Thoracic aorta (tissue), 2 donors: ENCODE results near the gene TRAF5. TPM values are rescaled to one million over a fixed set of nuclear protein-coding genes. Genes with fewer than 3 reads are reported as not detected.
A peak's percentile ranks its signal among the peaks of the same experiment; 100 is the strongest.

Source experiments
- ATAC-seq: fragments of 150-250 bp; one replicate; pipeline ENCODE4 v1.8.0; 2017; ENCODE audit warnings: low read depth; ENCODE audit not compliant: insufficient number of reproducible peaks, low FRiP score
- DNase-seq: peaks from one replicate; pipeline ENCODE4 v3.0.0-alpha.2; 2020; ENCODE audit warnings: low spot score
- H3K27ac ChIP-seq, 2 donors: fragments of 200-600 bp; sonication (generic); 1 replicate in 1 of 2; 2 replicates in 1 of 2; pipeline ENCODE4 v1.5.1; 2016; ENCODE audit warnings: mild to moderate bottlenecking in 2 of 2, moderate library complexity in 2 of 2
- H3K27me3 ChIP-seq: fragments of 200-600 bp; sonication (generic); replicated peaks from 2 replicates; pipeline ENCODE4 v1.6.0; 2016; ENCODE audit warnings: mild to moderate bottlenecking; ENCODE audit not compliant: insufficient read depth
- H3K36me3 ChIP-seq: fragments of 200-600 bp; sonication (generic); one replicate; pipeline ENCODE4 v1.5.1; 2016
- H3K4me1 ChIP-seq, 2 donors: fragments of 200-600 bp; sonication (generic); 1 replicate in 1 of 2; 2 replicates in 1 of 2; pipeline versions ENCODE4 v1.5.1 to v1.6.0; 2016; ENCODE audit warnings: low read depth in 2 of 2, mild to moderate bottlenecking in 1 of 2; ENCODE audit not compliant: control insufficient read depth in 1 of 2
- H3K4me3 ChIP-seq: fragments of 200-600 bp; sonication (generic); 2 replicates; pipeline ENCODE4 v1.5.1; 2016; ENCODE audit warnings: mild to moderate bottlenecking
- H3K9me3 ChIP-seq: fragments of 200-600 bp; sonication (generic); 2 replicates; pipeline ENCODE4 v1.5.1; 2016
- total RNA-seq, 2 donors: library from RNA; depleted of rRNA; stranded (reverse); fragments of >200 nt; gene quantifications; one replicate each; pipeline versions ENCODE4 v1.1.0 to v1.2.3, GENCODE V29; 2016
- TF ChIP-seq, protein P1 (sequence below): fragments of 200-600 bp; sonication (generic); IDR thresholded peaks from one replicate; pipeline ENCODE4 v1.5.1; 2019; ENCODE audit warnings: antibody characterized with exemption

TRAF5 gene
- total RNA-seq, 2 donors from 2014 or later: 55.8 to 62.7 TPM

DNA sequence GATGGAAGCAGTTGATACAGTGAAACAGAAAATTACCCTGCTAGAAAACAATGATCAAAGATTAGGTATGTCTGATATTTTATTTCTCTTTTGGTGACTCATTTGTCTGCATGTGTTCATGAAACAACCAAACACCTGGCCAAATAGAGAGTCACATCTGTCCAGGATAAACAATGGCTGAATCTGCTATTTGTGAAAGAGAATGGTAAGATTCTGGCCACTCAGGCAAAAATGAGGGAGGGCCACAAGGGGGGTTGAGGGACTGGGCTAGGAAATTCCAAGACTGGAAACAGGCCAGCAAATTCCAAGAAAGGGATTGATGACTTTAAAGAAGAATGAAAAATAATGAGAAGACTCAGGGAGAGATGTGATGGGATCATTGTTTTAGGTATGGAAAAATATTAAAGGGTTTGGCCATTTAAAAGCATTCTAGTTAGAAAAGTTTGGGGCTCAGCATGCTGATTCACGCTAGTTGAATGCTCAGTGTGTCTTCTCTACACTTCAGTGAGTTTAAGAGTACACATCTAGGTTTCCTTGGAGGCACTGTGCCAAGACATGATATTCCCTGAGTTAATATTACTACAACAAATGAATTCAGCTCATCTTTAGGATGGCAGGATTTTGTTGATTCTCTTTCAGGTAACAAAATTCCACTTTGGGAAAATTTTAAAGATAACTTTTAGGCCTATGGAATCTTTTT lies 44.9 kb downstream of the TRAF5 start:
- H3K36me3 ChIP-seq: peaks cover 27% of the 10 kb centered on the region
- H3K27ac ChIP-seq: peak overlapping the region in 1 of 2 donors; percentile 44
- TF ChIP-seq, protein P1, sequence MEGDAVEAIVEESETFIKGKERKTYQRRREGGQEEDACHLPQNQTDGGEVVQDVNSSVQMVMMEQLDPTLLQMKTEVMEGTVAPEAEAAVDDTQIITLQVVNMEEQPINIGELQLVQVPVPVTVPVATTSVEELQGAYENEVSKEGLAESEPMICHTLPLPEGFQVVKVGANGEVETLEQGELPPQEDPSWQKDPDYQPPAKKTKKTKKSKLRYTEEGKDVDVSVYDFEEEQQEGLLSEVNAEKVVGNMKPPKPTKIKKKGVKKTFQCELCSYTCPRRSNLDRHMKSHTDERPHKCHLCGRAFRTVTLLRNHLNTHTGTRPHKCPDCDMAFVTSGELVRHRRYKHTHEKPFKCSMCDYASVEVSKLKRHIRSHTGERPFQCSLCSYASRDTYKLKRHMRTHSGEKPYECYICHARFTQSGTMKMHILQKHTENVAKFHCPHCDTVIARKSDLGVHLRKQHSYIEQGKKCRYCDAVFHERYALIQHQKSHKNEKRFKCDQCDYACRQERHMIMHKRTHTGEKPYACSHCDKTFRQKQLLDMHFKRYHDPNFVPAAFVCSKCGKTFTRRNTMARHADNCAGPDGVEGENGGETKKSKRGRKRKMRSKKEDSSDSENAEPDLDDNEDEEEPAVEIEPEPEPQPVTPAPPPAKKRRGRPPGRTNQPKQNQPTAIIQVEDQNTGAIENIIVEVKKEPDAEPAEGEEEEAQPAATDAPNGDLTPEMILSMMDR: no peak
- H3K4me1 ChIP-seq: peaks cover 0 to 12% of the 10 kb centered on the region in 2 donors
- no peaks in the 10 kb centered on the region for H3K27me3 ChIP-seq
- ATAC-seq (no peak), DNase-seq (no peak)
- no peak overlapping the region for H3K4me3 ChIP-seq
- H3K9me3 ChIP-seq: no peaks in the 10 kb centered on the region

GRCh38 chr1:211372463-211372862 lies 45.8 kb downstream of the TRAF5 start:
- no peak overlapping the region for H3K4me3 ChIP-seq
- H3K4me1 ChIP-seq: peaks cover 0 to 13% of the 10 kb centered on the region in 2 donors
- H3K27me3 ChIP-seq: no peaks in the 10 kb centered on the region
- TF ChIP-seq, protein P1: no peak
- H3K9me3 ChIP-seq: no peaks in the 10 kb centered on the region
- H3K36me3 ChIP-seq: peaks cover 21% of the 10 kb centered on the region
- DNase-seq (no peak), ATAC-seq (no peak)
- no peak overlapping the region for H3K27ac ChIP-seq

- no peak overlapping the region for H3K4me3 ChIP-seq
- no peak for DNase-seq
- peaks cover 0 to 17% of the 10 kb centered on the region in 2 donors for H3K4me1 ChIP-seq
- H3K27me3 ChIP-seq: no peaks in the 10 kb centered on the region
- H3K36me3 ChIP-seq: peaks cover 16% of the 10 kb centered on the region
- no peaks in the 10 kb centered on the region for H3K9me3 ChIP-seq
- H3K27ac ChIP-seq: no peak overlapping the region
- TF ChIP-seq, protein P1: no peak
- no peak for ATAC-seq
Measured at GRCh38 chr1:211375146-211375818, 48.6 kb downstream of the TRAF5 start.

GRCh38 chr1:211375949-211376348 lies 49.3 kb downstream of the TRAF5 start:
- peaks cover 16% of the 10 kb centered on the region for H3K36me3 ChIP-seq
- H3K27me3 ChIP-seq: no peaks in the 10 kb centered on the region
- H3K27ac ChIP-seq: no peak overlapping the region
- TF ChIP-seq, protein P1: no peak
- no peak for DNase-seq
- H3K9me3 ChIP-seq: no peaks in the 10 kb centered on the region
- no peak for ATAC-seq
- H3K4me1 ChIP-seq: peaks cover 0 to 11% of the 10 kb centered on the region in 2 donors
- no peak overlapping the region for H3K4me3 ChIP-seq

DNA sequence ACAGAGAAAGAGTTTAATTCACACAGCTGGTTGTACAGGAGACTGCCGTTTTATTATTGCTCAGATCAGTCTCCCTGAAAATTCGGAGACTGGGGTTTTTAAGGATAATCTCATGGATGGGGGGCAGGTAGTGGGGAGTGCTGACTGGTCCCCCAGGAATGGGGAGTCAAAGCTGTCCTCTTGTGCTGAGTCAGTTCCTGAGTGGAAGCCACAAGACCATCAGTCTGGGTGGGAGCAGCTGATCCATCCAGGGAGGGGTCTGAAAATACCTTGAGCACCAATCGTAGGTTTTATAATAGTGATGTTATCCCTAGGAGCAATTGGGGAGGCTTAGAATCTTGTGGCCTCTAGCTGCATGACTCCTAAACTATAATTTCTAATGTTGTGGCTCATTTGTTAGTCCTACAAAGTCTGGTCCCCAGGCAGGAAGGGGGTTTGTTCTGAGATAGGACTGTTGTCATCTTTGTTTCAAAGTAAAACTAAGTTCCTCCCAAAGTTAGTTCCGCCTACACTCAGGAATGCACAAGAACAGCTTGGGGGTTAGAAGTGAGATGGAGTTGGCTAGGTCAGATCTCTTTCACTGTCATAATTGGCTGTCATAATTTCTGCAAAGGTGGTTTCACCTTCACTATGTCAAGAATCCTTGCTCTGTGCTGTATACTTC lies 50.3 kb downstream of the TRAF5 start:
- DNase-seq (no peak), ATAC-seq (no peak)
- Histone ChIP-seq H3K36me3 (peaks cover 16% of the 10 kb centered on the region), H3K4me3 (no peak overlapping the region), H3K9me3 (no peaks in the 10 kb centered on the region), H3K27ac (peak overlapping the region in 1 of 2 donors; percentile 66), H3K27me3 (no peaks in the 10 kb centered on the region), H3K4me1 (peaks cover 5 to 9% of the 10 kb centered on the region in 2 donors)
- TF ChIP-seq, protein P1: no peak
